Fibroblast of lung (primary cell): ENCODE results near the gene TMPRSS9. TPM values are rescaled to one million over a fixed set of nuclear protein-coding genes. Genes with fewer than 3 reads are reported as not detected.

Source experiments
- DNase-seq, 2 donors: peaks; one replicate each; pipeline versions ENCODE4 v3.0.0 to v3.0.0-alpha.2; 2010; ENCODE audit warnings: low read depth in 2 of 2
- H2AFZ ChIP-seq: 2 replicates; pipeline ENCODE4 v1.5.1; 2012; ENCODE audit warnings: low read length, control low read depth, inconsistent platforms
- H3K27ac ChIP-seq: 2 replicates; pipeline ENCODE4 v1.5.1; 2011; ENCODE audit warnings: low read length, control low read depth; ENCODE audit not compliant: insufficient read depth
- H3K27me3 ChIP-seq: 2 replicates; pipeline ENCODE4 v1.5.1; 2011; ENCODE audit warnings: mild to moderate bottlenecking, low read length; ENCODE audit not compliant: control insufficient read depth, insufficient read depth
- H3K36me3 ChIP-seq: 2 replicates; pipeline ENCODE4 v1.5.1; 2011; ENCODE audit warnings: low read length; ENCODE audit not compliant: control insufficient read depth, insufficient read depth
- H3K4me1 ChIP-seq: 2 replicates; pipeline ENCODE4 v1.5.1; 2011; ENCODE audit warnings: low read length; ENCODE audit not compliant: control insufficient read depth, insufficient read depth; ENCODE audit errors: extremely low read depth
- H3K4me2 ChIP-seq: 2 replicates; pipeline ENCODE4 v1.5.1; 2011; ENCODE audit warnings: low read length, control low read depth; ENCODE audit not compliant: insufficient read depth; ENCODE audit errors: extremely low read depth
- H3K4me3 ChIP-seq, 4 experiments: fragments of 200-600 bp in 1 of 4; sonication (generic) in 1 of 4; replicated peaks in 1 of 4; 2 replicates each; pipeline ENCODE4 v1.5.1; 2011 to 2016; ENCODE audit warnings: low read length in 4 of 4, low read depth in 3 of 4, mild to moderate bottlenecking in 3 of 4, control low read depth in 2 of 4, inconsistent platforms in 1 of 4, mixed read lengths in 1 of 4; ENCODE audit not compliant: insufficient read depth in 1 of 4; ENCODE audit errors: control extremely low read depth in 1 of 4
- H3K79me2 ChIP-seq: 2 replicates; pipeline ENCODE4 v1.5.1; 2012; ENCODE audit warnings: mild to moderate bottlenecking, low read length, inconsistent platforms; ENCODE audit not compliant: control insufficient read depth, insufficient read depth
- H3K9ac ChIP-seq: 2 replicates; pipeline ENCODE4 v1.5.1; 2011; ENCODE audit warnings: mild to moderate bottlenecking, low read length, control low read depth; ENCODE audit not compliant: insufficient read depth
- H3K9me3 ChIP-seq: 2 replicates; pipeline ENCODE4 v1.5.1; 2012; ENCODE audit warnings: low read depth, low read length; ENCODE audit not compliant: control insufficient read depth, insufficient read depth
- H4K20me1 ChIP-seq: 2 replicates; pipeline ENCODE4 v1.5.1; 2011; ENCODE audit warnings: low read length; ENCODE audit not compliant: control insufficient read depth, insufficient read depth; ENCODE audit errors: extremely low read depth
- EZH2 ChIP-seq: IDR thresholded peaks from 2 replicates; pipeline ENCODE4 v1.5.1; 2012; ENCODE audit warnings: low read length, control low read depth, mild to moderate bottlenecking; ENCODE audit errors: missing control alignments
- polyA plus RNA-seq, 2 donors: library from polyadenylated mRNA; depleted of rRNA in 1 of 2; stranded (reverse) in 1 of 2; unstranded in 1 of 2; fragments of >200 nt; gene quantifications; 2 replicates each; pipeline ENCODE4 v1.2.1, GENCODE V29; 2011 to 2012; ENCODE audit warnings: missing spikeins in 1 of 2
- total RNA-seq: library from RNA; depleted of rRNA; stranded (reverse); fragments of >200 nt; gene quantifications from 2 replicates; pipeline ENCODE4 v1.2.1, GENCODE V29; 2014
- TF ChIP-seq, protein P1 (sequence below), 2 donors: IDR thresholded peaks in 1 of 2; conservative IDR thresholded peaks in 1 of 2; 1 replicate in 1 of 2; 2 replicates in 1 of 2; pipeline ENCODE4 v1.5.1; 2011 to 2012; ENCODE audit warnings: low read length in 2 of 2, control low read depth in 1 of 2, inconsistent platforms in 1 of 2, low read depth in 1 of 2, mild to moderate bottlenecking in 1 of 2

TMPRSS9 gene
- total and polyA plus RNA-seq, 2 donors (not counting 1 experiment from before 2014, with no cell fraction given) = not detected

DNA sequence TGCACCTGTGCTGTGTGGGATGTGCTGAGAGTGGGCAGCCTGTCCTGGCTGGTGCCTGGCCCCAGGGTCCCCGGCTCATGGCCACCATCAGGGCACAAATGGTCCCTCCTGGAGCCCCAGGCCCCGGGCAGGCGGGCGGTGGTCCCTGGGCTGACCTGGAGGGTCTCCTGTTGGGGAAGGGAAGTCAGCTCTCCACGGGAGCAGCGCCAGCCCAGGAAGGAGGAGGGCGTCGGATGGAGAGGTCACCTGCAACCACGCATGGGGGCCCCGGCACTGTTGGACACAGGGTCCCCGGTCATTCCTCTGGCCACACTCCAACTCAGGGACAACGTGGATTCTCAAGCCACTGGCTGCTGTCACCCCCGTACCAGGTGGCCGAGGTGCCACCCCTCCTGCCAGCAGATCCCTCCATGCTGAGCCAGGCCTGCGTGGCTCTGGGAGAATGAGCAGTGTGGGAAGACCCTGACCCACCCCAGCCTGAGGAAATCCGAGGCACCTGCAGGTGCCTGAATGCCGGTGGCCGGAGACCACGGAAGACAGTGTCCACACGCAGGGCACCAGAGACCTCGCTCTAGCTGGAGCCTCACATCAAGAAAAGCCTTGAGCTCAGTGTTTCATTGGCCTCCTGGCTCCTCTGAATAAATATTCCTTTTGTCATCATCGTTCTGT lies 83.2 kb downstream of the TMPRSS9 start:
- no peak for DNase-seq
- Histone ChIP-seq H3K4me2 (no peak overlapping the region), H4K20me1 (no peaks in the 10 kb centered on the region), H3K9me3 (no peaks in the 10 kb centered on the region), H3K4me1 (no peaks in the 10 kb centered on the region), H2AFZ (no peak overlapping the region), H3K36me3 (peaks cover 21% of the 10 kb centered on the region), H3K9ac (no peak overlapping the region), H3K27me3 (no peaks in the 10 kb centered on the region), H3K79me2 (peaks cover 65% of the 10 kb centered on the region), H3K4me3 (no peak overlapping the region), H3K27ac (no peak overlapping the region)
- TF ChIP-seq, protein P1, sequence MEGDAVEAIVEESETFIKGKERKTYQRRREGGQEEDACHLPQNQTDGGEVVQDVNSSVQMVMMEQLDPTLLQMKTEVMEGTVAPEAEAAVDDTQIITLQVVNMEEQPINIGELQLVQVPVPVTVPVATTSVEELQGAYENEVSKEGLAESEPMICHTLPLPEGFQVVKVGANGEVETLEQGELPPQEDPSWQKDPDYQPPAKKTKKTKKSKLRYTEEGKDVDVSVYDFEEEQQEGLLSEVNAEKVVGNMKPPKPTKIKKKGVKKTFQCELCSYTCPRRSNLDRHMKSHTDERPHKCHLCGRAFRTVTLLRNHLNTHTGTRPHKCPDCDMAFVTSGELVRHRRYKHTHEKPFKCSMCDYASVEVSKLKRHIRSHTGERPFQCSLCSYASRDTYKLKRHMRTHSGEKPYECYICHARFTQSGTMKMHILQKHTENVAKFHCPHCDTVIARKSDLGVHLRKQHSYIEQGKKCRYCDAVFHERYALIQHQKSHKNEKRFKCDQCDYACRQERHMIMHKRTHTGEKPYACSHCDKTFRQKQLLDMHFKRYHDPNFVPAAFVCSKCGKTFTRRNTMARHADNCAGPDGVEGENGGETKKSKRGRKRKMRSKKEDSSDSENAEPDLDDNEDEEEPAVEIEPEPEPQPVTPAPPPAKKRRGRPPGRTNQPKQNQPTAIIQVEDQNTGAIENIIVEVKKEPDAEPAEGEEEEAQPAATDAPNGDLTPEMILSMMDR (conservative IDR thresholded peaks at IDR 0.05 in 1 of 2, IDR thresholded peaks at IDR 0.05 in 1 of 2; ENCODE audit: low read depth in 1 of 2, low read length in 2 of 2) = no peak
- no peak for TF ChIP-seq EZH2

DNA sequence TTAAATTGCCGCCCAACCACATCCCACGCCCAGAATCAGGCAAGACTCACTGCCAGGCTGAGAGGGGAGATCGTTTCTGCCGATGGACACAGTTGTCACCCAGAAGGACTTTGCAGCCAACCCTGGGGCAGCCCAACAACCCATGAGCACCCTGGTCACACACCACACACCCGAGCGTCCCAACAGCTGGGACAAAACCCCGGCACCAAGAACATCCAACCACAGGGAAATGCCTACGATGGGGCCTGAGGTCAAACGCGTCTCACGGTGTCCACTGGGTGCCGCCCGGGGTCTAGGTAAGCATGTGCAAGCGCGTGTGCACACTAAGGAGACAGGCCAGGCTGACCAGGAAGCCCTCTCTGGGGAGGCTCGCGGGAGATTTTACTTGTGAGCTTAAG lies 83.7 kb downstream of the TMPRSS9 start:
- Histone ChIP-seq H3K79me2 (peaks cover 67% of the 10 kb centered on the region), H3K36me3 (peaks cover 20% of the 10 kb centered on the region), H3K27me3 (no peaks in the 10 kb centered on the region), H3K4me3 (no peak overlapping the region), H3K4me1 (no peaks in the 10 kb centered on the region), H3K9ac (no peak overlapping the region), H4K20me1 (no peaks in the 10 kb centered on the region), H3K9me3 (no peaks in the 10 kb centered on the region), H3K27ac (no peak overlapping the region), H3K4me2 (no peak overlapping the region), H2AFZ (no peak overlapping the region)
- TF ChIP-seq, protein P1 (conservative IDR thresholded peaks at IDR 0.05 in 1 of 2, IDR thresholded peaks at IDR 0.05 in 1 of 2; ENCODE audit: low read depth in 1 of 2, low read length in 2 of 2) = no peak
- no peak for TF ChIP-seq EZH2
- DNase-seq = no peak

DNA sequence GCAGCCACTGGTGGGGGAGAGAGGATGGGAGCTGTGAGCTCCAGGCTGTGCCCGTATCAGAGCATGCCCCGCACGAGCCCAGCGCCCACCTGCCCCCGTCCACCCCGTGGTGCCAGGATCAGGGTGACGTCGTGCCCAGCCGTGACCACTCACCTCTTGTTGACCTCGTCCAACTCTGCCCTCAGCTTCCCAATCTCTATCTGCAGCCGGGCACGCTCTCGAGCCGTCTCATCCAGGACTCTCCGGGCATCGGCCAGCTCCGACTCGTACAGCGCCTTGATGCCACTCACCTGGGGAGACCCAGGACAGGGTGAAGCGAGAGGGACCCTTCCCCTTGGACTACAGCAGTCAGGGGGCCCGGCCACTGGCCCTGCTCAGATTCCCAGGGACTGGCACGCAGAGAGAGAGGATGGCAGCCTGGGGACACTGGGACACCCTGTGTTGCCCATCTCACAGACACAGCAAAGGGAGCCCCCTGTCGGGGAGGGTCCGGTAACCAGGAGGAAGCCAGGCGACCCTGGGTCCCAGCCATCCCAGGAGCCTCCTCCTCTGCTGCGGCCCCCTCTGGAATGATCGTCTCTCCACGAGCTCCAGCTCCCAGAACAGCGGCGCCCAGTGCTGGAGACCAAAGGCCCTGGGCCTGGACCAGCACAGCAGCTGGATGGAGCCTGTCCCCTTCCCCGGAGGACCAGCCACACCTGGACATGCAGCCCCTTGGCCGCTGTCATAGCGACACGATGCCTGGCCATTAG lies 84.4 kb downstream of the TMPRSS9 start:
- TF ChIP-seq, protein P1 (conservative IDR thresholded peaks at IDR 0.05 in 1 of 2, IDR thresholded peaks at IDR 0.05 in 1 of 2; ENCODE audit: low read depth in 1 of 2, low read length in 2 of 2) = no peak
- no peak for TF ChIP-seq EZH2
- no peaks in the 10 kb centered on the region for H4K20me1 ChIP-seq
- H3K27me3 ChIP-seq = no peaks in the 10 kb centered on the region
- no peak overlapping the region for H3K9ac ChIP-seq
- no peaks in the 10 kb centered on the region for H3K4me1 ChIP-seq
- H3K9me3 ChIP-seq = no peaks in the 10 kb centered on the region
- no peak overlapping the region for H2AFZ ChIP-seq
- no peak overlapping the region for H3K27ac ChIP-seq
- DNase-seq = no peak
- H3K4me2 ChIP-seq = no peak overlapping the region
- peaks cover 20% of the 10 kb centered on the region for H3K36me3 ChIP-seq
- H3K4me3 ChIP-seq = no peak overlapping the region
- peaks cover 73% of the 10 kb centered on the region for H3K79me2 ChIP-seq
